Stomach (tissue), 9 donors: ENCODE data around the gene EHD4. TPM values are rescaled to one million over a fixed set of nuclear protein-coding genes. Genes with fewer than 3 reads are reported as not detected.

Experiments
- DNase-seq, 2 donors: peaks; one replicate each; pipeline versions ENCODE4 v3.0.0 to v3.0.0-alpha.2; 2013 to 2019
- H3K27ac ChIP-seq, 5 donors: fragments of 200-600 bp in 4 of 5; sonication (generic) in 4 of 5; one replicate each; pipeline ENCODE4 v1.5.1; 2013 to 2019; ENCODE audit warnings: mild to moderate bottlenecking in 1 of 5, moderate library complexity in 1 of 5
- H3K27me3 ChIP-seq, 3 donors: fragments of 200-600 bp; sonication (generic); one replicate each; pipeline ENCODE4 v1.5.1; 2017 to 2019; ENCODE audit warnings: mixed run types in 1 of 3
- H3K36me3 ChIP-seq, 4 donors: fragments of 200-600 bp; sonication (generic); 1 replicate in 3 of 4; 2 replicates in 1 of 4; pipeline ENCODE4 v1.5.1; 2016 to 2019
- H3K4me1 ChIP-seq, 4 donors: fragments of 200-600 bp; sonication (generic); one replicate each; pipeline ENCODE4 v1.5.1; 2016 to 2019
- H3K4me3 ChIP-seq, 4 donors: fragments of 200-600 bp; sonication (generic) in 3 of 4; one replicate each; pipeline ENCODE4 v1.5.1; 2016 to 2019; ENCODE audit warnings: mild to moderate bottlenecking in 1 of 4
- H3K9me3 ChIP-seq, 4 donors: fragments of 200-600 bp; sonication (generic); one replicate each; pipeline ENCODE4 v1.5.1; 2016 to 2019
- CTCF ChIP-seq, 7 experiments: fragments of 450-650 bp in 4 of 7; fragments of 200-600 bp in 3 of 7; sonication (generic) in 3 of 7; IDR thresholded peaks; one replicate each; pipeline ENCODE4 v1.5.1; 2016 to 2019; ENCODE audit warnings: antibody characterized with exemption in 7 of 7, control low read depth in 2 of 7, mild to moderate bottlenecking in 1 of 7
- EP300 ChIP-seq: sonication (generic); formaldehyde crosslinking; IDR thresholded peaks from one replicate; pipeline ENCODE4 v1.6.1; 2017; ENCODE audit warnings: antibody characterized with exemption
- POLR2A ChIP-seq, 4 donors: fragments of 450-650 bp; IDR thresholded peaks; one replicate each; pipeline ENCODE4 v1.6.1; 2016; ENCODE audit warnings: antibody characterized with exemption in 4 of 4, control low read depth in 2 of 4, mild to moderate bottlenecking in 1 of 4, moderate library complexity in 1 of 4
- POLR2AphosphoS5 ChIP-seq, 3 donors: sonication (generic); formaldehyde crosslinking; IDR thresholded peaks; one replicate each; pipeline ENCODE4 v1.6.1; 2016; ENCODE audit warnings: antibody characterized with exemption in 3 of 3
- whole genome bisulfite sequencing, 5 donors: extraction: QIAGEN DNeasy Blood & Tissue Kit in 3 of 5; methylation state at CpG; one replicate each; pipeline versions ENCODE4 v1.1.5 to v1.1.7; 2013 to 2018; 5-methylcytosine and 5-hydroxymethylcytosine counted together
- intact Hi-C: fragments of 100-400 bp; cut with DNase I; formaldehyde crosslinking; loops from one replicate; pipeline ENCODE4 v1.15.1; 2023; ENCODE audit warnings: low total_unique reads
- polyA plus RNA-seq, 3 donors: library from polyadenylated mRNA; stranded (reverse); fragments of 200-250 nt; gene quantifications; one replicate each; pipeline ENCODE4 v1.2.3, GENCODE V29; 2013
- total RNA-seq, 5 donors: library from RNA; depleted of rRNA; stranded (reverse); fragments of >200 nt; gene quantifications; one replicate each; pipeline versions ENCODE4 v1.1.0 to v1.2.3, GENCODE V29; 2014 to 2016
- donor health status: healthy with polysubstance abuse.
- donor health status: Bipolar disorder and iron deficiency.
- donor health status: healthy.

The EHD4 gene
- total and polyA plus RNA-seq, 8 donors, result 5.8 to 86.4 (median 16.2) TPM

DNA sequence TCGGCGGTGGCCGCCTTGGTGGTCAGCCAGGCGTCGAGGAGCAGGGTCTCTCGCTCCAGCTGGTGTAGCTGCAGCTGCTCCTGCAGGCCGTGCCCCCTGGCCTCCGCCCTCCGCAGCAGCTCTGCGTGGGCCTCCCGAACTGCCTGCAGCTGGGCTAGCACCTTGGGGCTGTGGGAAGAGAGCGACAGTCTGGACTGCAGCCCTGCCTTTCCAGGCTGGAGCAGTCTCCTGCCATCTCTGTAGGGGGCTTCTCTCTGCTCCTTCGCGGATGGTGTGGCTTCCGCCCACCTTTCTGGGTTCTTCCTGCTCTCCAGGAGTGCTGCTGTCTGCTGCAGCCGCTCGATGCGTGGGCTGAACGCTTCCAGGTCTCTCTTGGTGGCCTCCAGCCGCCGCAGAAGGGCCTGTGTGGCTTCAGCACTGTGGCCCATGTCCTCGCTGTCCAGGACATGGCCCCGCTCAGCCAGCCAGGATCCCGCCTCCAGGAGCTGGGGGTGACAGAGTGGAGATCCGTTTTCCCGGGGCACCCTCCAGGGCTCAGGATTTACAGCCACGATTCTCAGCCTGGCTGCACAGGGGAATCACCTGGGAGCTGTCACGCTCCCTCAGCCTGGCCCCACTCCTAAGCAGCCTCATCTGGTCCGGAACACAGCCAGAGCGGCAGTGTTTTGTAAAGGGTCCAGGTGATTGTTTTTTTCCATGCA, 116.9 kb downstream of the EHD4 start:
- DNase-seq, result no peak
- no peak overlapping the region for H3K4me3 ChIP-seq
- peaks cover 0 to 58% (median 6%) of the 10 kb centered on the region in 3 donors for H3K27me3 ChIP-seq
- 77 to 83% (median 80%) methylated on average over 21 to 30 of the region's 30 CpGs for WGBS, 5 donors
- no peak for TF ChIP-seq POLR2A (IDR thresholded peaks at IDR 0.05)
- H3K36me3 ChIP-seq, result no peaks in the 10 kb centered on the region
- intact Hi-C loops, result no loop called here
- peaks cover 8 to 34% (median 23%) of the 10 kb centered on the region in 4 donors for H3K4me1 ChIP-seq
- H3K27ac ChIP-seq, result no peak overlapping the region
- H3K9me3 ChIP-seq, result no peaks in the 10 kb centered on the region

GRCh38 chr15:41854443-41854842, 117.9 kb downstream of the EHD4 start:
- Histone ChIP-seq H3K27ac (no peak overlapping the region), H3K36me3 (no peaks in the 10 kb centered on the region), H3K4me1 (peaks cover 8 to 38% (median 27%) of the 10 kb centered on the region in 4 donors), H3K9me3 (no peaks in the 10 kb centered on the region), H3K4me3 (no peak overlapping the region), H3K27me3 (peaks cover 0 to 58% (median 6%) of the 10 kb centered on the region in 3 donors)
- WGBS, 5 donors, result 57 to 80% (median 68%) methylated on average over 7 to 9 of the region's 9 CpGs
- intact Hi-C loops, result no loop called here
- DNase-seq, result peak in 1 of 2 donors; percentile 61
- TF ChIP-seq EP300 (no peak), POLR2AphosphoS5 (IDR thresholded peaks at IDR 0.05) (no peak), CTCF (IDR thresholded peaks at IDR 0.05) (no peak), POLR2A (IDR thresholded peaks at IDR 0.05) (no peak)

DNA sequence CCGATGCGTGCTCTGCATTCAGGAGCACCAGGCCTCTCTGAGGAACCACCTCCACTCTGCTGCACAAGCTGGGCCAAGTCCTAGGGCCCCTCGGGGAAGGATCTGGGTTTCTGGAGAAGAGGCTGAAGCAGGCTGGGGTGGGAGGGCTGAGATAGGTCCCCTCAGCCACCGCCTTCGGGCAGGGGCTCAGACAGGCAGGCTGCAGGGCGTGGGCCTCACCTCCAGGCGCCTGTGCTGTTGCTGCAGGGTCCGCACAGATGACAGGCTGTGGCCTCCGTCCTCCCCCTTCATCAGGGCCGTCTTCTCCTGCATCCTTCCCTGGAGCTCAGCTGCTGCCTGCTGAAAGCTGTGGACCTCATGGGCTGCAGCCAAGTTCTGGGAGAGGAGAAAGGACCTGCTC, 118.5 kb downstream of the EHD4 start:
- Histone ChIP-seq H3K9me3 (no peaks in the 10 kb centered on the region), H3K4me1 (peaks cover 8 to 40% (median 28%) of the 10 kb centered on the region in 4 donors), H3K36me3 (peaks cover 0 to 5% (median 4%) of the 10 kb centered on the region in 4 donors), H3K4me3 (no peak overlapping the region), H3K27ac (no peak overlapping the region), H3K27me3 (peaks cover 0 to 58% (median 6%) of the 10 kb centered on the region in 3 donors)
- 75 to 89% (median 85%) methylated on average over 10 of the region's 10 CpGs for WGBS, 5 donors
- TF ChIP-seq EP300 (no peak), CTCF (IDR thresholded peaks at IDR 0.05) (no peak)
- no peak for DNase-seq
- intact Hi-C loops, result no loop called here

DNA sequence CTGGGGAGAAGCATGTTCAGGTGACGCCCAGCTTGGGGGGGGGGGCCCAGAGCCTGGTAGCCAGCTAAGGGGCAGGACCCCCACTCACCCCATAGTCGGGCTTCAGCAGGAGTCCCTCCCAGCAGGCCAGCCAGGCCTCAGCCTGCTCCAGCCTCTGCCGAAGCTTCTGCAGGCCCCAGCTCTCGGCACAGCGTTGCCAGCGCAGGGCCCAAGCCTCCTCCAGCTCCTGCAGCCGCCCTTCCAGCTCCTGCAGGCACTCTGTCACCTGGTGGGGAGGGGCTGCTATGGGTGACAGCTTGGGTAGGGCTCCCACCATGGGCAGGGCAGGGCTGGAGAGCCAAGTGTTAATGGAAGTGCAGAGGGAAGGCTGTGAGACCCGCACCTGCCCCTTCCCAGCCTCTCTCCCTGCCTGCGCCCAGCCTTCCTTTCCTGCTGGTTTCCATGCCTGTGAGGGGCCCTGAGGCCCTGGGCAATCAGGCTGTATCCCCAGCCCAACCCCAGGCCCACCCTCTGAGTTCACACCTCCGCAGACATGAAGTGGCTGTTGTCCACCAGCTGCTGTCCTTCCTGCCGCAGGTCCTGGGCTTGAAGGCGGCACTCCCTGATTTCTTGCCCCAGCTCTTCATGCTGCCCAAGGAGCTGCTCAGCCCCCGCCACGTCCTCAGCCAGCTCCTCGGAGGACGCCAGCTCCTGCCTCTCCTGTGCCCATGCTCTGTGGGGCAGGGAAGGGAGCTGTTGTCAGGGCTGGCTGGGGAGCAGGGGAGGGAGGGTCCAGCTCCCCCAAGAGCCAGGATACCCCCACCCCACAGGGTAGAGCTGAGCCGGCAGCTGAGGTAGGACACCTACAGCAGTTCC, 119.4 kb downstream of the EHD4 start:
- TF ChIP-seq EP300, result no peak
- TF ChIP-seq POLR2AphosphoS5 (IDR thresholded peaks at IDR 0.05), result no peak
- TF ChIP-seq CTCF (IDR thresholded peaks at IDR 0.05), result no peak
- no peak for TF ChIP-seq POLR2A (IDR thresholded peaks at IDR 0.05)
- Histone ChIP-seq H3K4me3 (no peak overlapping the region), H3K27ac (no peak overlapping the region), H3K36me3 (peaks cover 7 to 14% (median 12%) of the 10 kb centered on the region in 4 donors), H3K27me3 (peaks cover 0 to 58% (median 6%) of the 10 kb centered on the region in 3 donors), H3K9me3 (no peaks in the 10 kb centered on the region), H3K4me1 (peaks cover 8 to 32% (median 20%) of the 10 kb centered on the region in 4 donors)
- intact Hi-C loops, result no loop called here
- no peak for DNase-seq
- 75 to 81% (median 79%) methylated on average over 15 to 17 of the region's 17 CpGs for WGBS, 5 donors
